ENCODE measurements around the gene COX4I1. TPM values are rescaled to one million over a fixed set of nuclear protein-coding genes. Genes with fewer than 3 reads are reported as not detected.

COX4I1 gene
- total RNA-seq, 2 donors from 2014 or later = 220 to 234 TPM

- no peaks in the 10 kb centered on the region for H3K27me3 ChIP-seq (replicated peaks; ENCODE audit: insufficient read depth)
- no peaks in the 10 kb centered on the region for H3K9me3 ChIP-seq
- ATAC-seq (ENCODE audit: insufficient number of reproducible peaks, low FRiP score, low read depth) (no peak), DNase-seq (ENCODE audit: low spot score) (no peak)
- H3K36me3 ChIP-seq = no peaks in the 10 kb centered on the region
- no peak overlapping the region for H3K4me3 ChIP-seq
- TF ChIP-seq, protein P1, sequence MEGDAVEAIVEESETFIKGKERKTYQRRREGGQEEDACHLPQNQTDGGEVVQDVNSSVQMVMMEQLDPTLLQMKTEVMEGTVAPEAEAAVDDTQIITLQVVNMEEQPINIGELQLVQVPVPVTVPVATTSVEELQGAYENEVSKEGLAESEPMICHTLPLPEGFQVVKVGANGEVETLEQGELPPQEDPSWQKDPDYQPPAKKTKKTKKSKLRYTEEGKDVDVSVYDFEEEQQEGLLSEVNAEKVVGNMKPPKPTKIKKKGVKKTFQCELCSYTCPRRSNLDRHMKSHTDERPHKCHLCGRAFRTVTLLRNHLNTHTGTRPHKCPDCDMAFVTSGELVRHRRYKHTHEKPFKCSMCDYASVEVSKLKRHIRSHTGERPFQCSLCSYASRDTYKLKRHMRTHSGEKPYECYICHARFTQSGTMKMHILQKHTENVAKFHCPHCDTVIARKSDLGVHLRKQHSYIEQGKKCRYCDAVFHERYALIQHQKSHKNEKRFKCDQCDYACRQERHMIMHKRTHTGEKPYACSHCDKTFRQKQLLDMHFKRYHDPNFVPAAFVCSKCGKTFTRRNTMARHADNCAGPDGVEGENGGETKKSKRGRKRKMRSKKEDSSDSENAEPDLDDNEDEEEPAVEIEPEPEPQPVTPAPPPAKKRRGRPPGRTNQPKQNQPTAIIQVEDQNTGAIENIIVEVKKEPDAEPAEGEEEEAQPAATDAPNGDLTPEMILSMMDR (IDR thresholded peaks at IDR 0.05) = no peak
- no peaks in the 10 kb centered on the region for H3K4me1 ChIP-seq (ENCODE audit: control insufficient read depth in 1 of 2, low read depth in 2 of 2)
- no peak overlapping the region for H3K27ac ChIP-seq
Observed at GRCh38 chr16:85755929-85756768, 43.3 kb upstream of the COX4I1 start.

GRCh38 chr16:85757341-85757822 is 42.1 kb upstream of the COX4I1 start:
- H3K9me3 ChIP-seq = no peaks in the 10 kb centered on the region
- TF ChIP-seq, protein P1 (IDR thresholded peaks at IDR 0.05) = no peak
- ATAC-seq (ENCODE audit: insufficient number of reproducible peaks, low FRiP score, low read depth) (no peak), DNase-seq (ENCODE audit: low spot score) (no peak)
- H3K27me3 ChIP-seq (replicated peaks; ENCODE audit: insufficient read depth) = no peaks in the 10 kb centered on the region
- H3K27ac ChIP-seq = no peak overlapping the region
- H3K4me1 ChIP-seq (ENCODE audit: control insufficient read depth in 1 of 2, low read depth in 2 of 2) = no peaks in the 10 kb centered on the region
- H3K4me3 ChIP-seq = no peak overlapping the region
- H3K36me3 ChIP-seq = no peaks in the 10 kb centered on the region

GRCh38 chr16:85759136-85759535 is 40.4 kb upstream of the COX4I1 start:
- no peaks in the 10 kb centered on the region for H3K36me3 ChIP-seq
- no peak overlapping the region for H3K27ac ChIP-seq
- no peaks in the 10 kb centered on the region for H3K9me3 ChIP-seq
- H3K4me3 ChIP-seq = no peak overlapping the region
- no peak for DNase-seq (ENCODE audit: low spot score)
- ATAC-seq (ENCODE audit: insufficient number of reproducible peaks, low FRiP score, low read depth) = no peak
- no peaks in the 10 kb centered on the region for H3K27me3 ChIP-seq (replicated peaks; ENCODE audit: insufficient read depth)
- TF ChIP-seq, protein P1 (IDR thresholded peaks at IDR 0.05) = no peak
- H3K4me1 ChIP-seq (ENCODE audit: control insufficient read depth in 1 of 2, low read depth in 2 of 2) = no peaks in the 10 kb centered on the region

DNA sequence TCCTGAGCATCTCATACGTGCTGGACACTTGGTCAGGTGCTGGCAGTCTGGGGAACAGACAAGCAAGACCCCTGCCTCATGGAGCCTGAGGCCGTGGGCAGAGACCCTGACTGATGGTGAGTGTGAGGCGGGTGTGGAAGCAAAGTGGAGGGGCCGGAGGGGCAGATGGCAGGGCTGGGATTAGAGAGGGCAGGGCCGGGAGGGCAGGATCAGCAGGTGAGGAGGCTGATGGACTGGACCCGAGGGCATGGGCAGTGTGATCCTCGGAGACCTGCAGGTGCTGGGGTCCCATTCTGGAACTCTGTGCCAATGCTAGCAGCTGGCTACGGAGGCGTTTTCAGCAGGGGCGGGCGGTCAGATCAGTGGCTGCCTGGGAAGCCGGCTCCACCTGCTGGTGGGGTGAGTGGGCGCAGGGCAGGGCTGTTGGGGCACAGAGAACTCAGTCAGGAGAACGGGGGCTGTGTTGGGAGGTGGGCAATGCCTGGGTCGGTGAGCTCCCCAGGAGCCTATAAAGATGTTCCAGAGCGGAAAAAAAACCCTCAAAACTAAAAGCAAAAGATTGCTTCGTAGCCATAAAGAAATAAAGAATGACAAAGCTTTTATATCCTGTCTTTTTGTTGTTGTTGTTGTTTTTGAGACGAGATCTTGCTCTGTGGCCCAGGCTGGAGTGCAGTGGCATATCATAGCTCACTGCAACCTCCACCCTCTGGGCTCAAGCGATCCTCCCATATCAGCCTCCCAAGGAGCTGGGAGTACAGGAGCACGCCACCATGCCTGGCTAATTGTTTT is 39.7 kb upstream of the COX4I1 start:
- H3K4me1 ChIP-seq (ENCODE audit: control insufficient read depth in 1 of 2, low read depth in 2 of 2) = no peaks in the 10 kb centered on the region
- DNase-seq (ENCODE audit: low spot score) (no peak), ATAC-seq (ENCODE audit: insufficient number of reproducible peaks, low FRiP score, low read depth) (no peak)
- no peaks in the 10 kb centered on the region for H3K27me3 ChIP-seq (replicated peaks; ENCODE audit: insufficient read depth)
- no peak overlapping the region for H3K4me3 ChIP-seq
- TF ChIP-seq, protein P1 (IDR thresholded peaks at IDR 0.05) = no peak
- H3K36me3 ChIP-seq = no peaks in the 10 kb centered on the region
- H3K27ac ChIP-seq = no peak overlapping the region
- H3K9me3 ChIP-seq = no peaks in the 10 kb centered on the region

GRCh38 chr16:85761861-85762260 is 37.6 kb upstream of the COX4I1 start:
- no peaks in the 10 kb centered on the region for H3K4me1 ChIP-seq (ENCODE audit: control insufficient read depth in 1 of 2, low read depth in 2 of 2)
- DNase-seq (ENCODE audit: low spot score) (no peak), ATAC-seq (ENCODE audit: insufficient number of reproducible peaks, low FRiP score, low read depth) (no peak)
- no peak overlapping the region for H3K27ac ChIP-seq
- no peaks in the 10 kb centered on the region for H3K9me3 ChIP-seq
- no peaks in the 10 kb centered on the region for H3K27me3 ChIP-seq (replicated peaks; ENCODE audit: insufficient read depth)
- H3K36me3 ChIP-seq = no peaks in the 10 kb centered on the region
- TF ChIP-seq, protein P1 (IDR thresholded peaks at IDR 0.05) = no peak
- H3K4me3 ChIP-seq = no peak overlapping the region
